CD4-positive, alpha-beta T cell treated with Interleukin-17A for 1 hour (primary cell): Measurements from ENCODE around the gene CCDC182.

Source experiments
- DNase-seq: peaks from one replicate; pipeline ENCODE4 v3.0.0-alpha.2; 2020

The CCDC182 gene

DNA sequence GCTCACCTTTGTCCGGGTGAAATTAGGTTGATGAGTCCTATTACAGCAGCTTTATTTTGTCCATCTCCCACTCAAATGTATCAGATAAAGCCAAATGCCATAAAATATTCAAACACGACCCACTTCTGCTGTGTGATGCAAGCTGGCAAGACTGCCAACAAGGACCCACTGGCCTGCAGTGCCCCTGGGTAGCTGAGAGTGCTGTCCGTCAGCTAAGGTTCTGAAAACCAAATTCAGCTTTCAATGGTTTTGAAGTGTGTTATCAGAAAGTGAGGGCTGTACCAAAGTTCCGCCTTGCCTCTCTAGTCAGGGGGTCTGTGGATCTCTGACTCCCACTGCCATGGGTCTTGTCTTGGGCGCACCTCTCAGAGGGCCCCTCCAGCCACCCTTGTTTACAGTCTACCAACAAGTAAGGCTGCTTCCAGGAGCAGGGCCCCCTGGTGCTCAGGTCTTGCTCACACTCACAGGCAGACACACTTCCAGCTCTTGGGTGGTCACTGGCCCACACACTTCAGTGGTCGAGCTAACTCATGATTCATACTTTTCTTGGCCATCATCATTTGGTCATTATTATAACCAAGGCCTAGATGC is 10.5 kb upstream of the CCDC182 start:
- no peak for DNase-seq

DNA sequence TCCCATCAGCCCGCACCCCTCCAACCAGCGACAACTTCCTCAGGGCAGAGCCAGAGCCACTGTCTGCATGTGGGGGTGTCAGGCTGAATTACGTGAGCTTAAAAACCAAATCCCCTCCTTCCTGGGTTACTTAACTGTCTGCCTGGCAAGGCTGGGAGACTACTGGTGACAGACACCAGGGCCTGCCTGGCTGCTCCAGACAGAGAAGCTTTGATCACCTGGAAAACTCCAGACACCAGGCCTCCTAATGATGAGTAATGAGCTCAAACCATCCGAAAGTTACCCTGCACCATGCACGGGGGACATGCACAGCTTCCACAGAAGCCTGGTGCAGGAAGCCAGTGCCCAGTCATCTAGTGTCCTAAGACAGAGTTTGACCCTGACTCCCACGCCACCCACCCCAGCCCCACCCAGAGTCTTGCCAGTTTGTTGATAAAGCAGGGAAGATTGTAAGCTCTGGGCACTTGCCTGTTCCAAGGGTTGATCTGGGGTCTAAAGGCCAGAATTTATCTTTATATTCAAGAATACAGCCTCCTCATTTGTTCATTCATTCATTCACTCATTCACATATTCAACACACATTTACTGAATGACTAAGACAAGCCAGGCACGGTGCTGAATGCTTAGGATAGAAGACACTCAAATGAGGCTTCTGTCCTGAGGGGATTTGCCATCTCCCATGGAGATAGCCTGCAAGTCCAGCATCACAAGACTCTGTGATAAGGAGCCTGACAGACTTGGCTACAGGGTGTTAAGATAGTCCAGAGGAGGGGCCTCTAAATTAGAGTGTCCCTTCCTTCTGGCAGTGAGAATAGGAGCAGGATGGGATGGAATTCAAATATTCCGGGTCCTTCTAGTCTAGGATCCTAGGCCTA is 7.2 kb upstream of the CCDC182 start:
- DNase-seq, result no peak

DNA sequence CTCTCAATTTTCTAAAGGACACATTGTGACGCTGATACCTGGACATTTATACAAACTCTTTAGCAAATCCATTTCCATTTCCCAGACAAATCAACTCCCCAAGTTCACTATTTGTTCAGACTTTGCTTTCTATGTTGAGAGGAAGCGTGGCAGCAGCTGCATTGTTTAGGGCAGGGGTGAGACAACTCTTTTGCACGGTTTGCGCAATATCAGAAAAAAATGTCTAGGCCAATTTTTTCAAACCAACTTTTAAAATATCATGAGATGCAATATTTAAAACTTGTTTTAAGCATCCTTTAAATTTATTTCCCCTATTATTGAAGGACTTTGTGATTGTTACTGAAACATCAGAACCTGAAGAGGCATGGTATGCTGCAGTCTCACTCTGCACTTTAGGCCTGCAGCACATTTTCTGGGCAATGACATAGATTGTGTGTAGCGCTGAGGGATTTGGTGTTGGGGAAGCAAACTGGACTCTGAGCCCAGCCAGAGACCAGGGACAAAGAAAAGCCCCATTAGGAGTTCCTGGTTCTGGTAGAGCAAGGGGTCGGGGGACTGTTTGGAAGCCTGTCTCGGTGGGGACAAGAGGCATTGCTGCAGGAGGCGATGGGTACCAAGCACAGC is 6.4 kb upstream of the CCDC182 start:
- DNase-seq, result no peak

DNA sequence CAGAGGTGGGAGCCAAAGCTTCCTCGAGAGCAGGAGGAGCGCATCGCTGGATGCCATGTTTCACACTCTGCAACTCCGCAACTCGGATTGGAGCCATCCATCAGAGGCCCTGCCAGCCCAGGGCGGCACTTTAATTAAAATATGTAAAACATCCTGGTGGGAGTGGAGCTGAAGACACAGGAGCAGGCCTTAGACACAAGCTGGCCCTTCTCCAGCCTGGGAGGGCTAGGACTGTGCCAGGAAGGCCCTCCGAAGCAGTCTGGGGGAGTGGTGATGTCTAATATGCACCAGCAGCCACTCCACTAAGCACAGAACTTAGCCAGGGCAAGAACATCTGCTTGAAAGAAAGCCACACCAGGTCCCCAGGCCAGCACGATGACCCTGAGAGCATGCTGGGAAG is 5.8 kb upstream of the CCDC182 start:
- no peak for DNase-seq

DNA sequence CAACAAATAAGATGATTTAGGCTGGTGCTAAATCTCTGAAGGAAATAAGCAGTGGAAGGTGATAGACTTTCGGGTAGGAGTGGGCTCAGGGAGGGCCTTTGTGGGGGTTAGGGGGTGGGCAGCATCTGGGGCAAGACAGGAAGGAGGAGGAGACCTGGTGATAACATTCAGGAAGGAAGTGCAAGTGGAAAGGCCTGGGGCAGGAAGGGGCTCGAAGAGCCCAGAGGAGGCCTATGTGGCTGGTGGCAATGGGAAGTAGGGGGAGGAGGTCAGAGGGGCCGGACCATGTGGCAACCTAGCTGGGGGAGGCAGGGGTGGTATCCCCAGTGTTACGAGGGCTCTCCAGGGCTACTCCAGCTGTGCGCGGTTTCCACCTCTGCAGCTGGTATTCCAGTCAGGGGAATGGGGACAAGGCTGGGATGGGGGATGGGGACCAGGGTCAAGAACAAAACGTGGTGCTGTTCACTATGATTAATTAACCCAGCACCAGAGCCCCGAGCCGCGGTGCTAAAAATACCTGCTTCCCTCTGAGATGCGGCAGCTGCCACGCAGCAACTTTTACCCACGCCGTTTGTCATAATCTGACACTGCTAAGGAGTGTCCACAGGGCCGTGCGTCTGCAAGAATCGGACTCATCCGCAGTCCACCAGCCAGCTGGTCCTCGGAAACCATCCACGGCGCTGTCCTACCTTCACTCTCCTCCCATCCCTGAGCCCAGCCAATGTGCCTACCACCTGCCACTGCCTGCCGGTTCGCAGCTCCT is 5.2 kb upstream of the CCDC182 start:
- DNase-seq, result no peak

DNA sequence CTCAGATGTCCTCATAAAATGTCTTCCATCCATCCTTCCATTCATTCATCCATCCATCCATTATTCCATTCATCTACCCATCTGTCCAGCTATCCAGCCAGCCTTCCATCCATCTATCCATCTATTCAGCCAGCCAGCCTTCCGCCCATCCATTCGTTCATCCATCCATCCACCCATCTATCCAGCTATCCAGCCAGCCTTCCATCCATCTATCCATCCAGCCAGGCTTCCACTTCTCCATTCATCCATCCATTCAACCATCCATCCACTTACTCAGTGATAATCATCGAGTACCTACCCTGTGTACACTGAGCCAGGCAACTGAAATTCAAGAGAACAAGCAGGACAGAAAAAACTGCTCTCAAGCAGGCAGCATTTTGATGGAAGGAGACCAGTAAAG is 4.6 kb upstream of the CCDC182 start:
- no peak for DNase-seq

DNA sequence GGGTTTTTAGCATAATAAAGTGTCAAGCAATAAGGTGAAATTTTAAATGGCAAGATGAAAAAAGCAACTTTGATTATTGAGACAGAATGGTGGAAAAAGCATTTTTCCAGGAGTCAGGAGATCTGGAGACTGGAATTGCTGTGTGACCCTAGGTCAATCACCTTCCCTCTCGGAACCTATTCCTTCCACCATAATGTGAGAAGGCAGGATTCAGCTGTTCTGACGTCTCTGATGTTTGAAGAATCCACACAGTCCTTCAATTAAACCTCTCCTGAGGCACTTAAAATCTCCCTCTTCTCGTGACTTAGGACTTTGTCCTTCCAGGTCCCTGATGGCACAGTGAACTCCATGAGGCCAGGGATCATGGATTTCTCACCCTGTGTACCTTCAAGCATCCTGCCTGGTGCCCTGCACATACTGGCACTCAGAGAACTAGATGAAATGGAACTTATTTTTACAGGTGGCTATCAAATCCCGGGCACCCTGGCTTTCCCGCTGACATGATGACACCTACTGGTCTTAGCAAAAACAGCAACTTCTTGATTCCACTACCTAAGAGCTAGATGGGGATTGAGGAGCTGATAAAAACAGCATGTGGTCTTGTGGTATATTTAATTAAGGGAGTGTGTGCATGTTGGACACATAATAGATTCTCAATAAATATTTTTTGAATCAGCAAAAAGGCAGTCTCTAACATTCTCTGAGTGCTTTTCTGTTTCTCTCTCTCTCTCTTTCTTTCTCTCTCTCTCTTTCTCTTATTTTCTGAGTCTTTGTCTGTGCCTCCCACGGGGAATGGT is 2.3 kb upstream of the CCDC182 start:
- peak; percentile 66 for DNase-seq

DNA sequence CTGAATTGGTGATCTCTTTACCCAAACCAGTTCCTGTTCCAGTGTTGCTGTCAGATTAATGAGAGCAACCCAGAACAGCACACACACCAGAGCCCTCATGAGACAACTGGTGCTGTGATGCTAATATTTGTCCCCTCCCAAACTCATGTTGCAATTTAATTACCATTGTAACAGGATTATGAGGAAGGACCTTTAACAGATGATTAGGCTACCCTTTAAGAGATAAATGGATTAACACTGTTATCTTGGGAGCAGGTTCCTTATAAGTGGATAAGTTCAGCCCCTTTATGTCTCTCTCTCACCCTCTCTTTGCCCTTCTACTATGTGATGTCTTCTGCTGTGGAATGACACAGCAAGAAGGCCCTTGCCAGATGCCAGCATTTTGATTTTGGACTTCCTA is 1.1 kb upstream of the CCDC182 start:
- no peak for DNase-seq

DNA sequence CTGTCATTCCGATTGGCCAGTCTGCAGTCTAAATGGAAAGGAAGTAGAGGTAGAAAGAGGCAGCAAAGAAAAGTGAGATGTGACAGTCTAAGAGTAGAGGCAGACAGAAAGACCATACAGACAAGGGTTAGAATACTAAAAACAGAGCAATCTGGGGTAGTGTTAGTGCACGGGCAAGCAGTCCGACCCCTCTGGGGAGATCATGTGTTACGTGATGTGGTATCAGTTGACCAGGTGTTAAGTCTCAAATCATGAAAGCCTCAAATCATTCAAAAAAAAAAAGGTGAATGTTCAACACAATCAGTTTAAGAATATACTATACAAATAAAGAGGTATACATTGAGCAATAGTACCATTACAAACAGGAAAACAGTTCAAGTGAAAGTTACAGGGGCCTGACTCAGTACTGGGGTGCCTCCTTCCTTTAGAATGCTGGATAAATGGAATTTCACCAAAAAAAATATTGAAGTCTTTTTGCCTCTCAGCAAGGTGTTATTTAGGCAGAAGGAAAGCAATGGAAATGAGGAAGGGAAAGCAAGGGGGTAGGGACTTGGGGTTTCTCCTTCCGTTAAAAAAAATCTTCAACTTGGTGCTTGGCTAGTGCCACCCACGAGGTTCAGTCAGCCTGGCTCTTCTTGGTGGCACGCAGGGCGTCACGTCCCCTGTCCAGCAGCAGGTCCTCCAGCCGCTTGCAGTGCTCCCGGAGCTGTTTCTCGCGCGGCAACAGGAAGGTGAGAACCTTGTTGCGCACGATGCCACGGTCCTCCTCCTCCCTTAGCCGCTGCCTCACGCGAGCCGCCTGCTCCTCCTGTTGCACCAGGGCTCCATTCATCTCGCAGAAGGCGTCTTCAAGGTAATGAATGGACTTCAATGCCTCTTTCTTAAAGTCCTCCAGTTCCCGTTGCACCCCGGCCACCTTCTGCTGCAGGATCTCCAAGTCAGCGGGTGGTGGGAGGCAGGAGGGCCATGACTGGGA is 616 bp downstream of the CCDC182 start:
- DNase-seq, result no peak

DNA sequence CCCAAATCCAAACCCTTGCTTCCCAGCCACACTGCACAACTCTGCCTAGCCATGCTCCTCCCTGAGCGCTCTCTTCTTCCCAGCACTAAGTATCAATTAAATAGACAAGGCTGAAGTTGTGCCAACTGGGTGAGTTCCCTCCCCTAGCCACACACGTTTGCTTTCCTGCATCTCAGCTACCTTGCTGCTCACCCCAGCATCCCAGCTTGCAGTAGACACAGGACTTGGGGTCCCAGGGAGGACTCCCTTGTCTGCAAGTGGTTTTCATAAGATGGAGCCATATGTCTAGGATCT is 4.9 kb downstream of the CCDC182 start:
- DNase-seq, result no peak

DNA sequence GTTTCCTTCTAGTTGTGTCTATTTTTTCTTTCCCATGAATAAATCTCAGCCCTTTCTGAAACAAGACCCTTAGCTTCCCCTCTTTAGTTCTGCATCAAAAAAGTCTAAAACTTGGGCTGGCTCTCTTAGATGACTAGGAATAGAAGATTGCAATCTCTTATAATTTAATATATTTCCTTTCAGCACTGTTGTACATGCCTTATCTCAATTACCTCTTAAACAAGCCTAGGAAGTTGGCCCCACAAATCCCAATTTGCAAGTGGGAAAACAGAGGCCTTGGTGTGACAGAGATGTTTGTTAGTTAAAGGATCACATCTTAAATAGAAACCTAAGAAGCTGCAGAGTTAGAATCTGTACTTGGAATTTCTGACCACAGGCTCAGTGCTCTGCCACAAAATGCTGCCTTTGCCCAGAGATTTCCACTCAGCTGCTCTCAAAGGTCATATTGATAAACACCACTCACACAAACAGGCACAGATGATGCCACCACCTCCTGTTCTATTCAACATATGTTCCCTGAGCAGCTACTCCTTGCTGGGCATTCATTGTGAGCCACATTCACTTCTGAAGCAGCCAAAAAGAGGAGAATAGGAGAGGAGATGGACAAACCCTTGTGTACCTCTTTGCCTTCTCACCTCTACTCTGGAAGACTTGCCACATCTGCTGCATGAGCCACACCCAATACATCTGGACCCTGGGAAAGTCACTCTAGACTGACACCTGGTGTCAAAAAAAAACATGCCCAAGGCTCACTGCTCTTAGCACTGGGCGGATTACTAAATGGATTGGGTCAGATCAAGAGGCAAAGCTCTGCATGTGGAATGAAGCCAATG is 5.5 kb downstream of the CCDC182 start:
- peak; percentile 25 for DNase-seq

DNA sequence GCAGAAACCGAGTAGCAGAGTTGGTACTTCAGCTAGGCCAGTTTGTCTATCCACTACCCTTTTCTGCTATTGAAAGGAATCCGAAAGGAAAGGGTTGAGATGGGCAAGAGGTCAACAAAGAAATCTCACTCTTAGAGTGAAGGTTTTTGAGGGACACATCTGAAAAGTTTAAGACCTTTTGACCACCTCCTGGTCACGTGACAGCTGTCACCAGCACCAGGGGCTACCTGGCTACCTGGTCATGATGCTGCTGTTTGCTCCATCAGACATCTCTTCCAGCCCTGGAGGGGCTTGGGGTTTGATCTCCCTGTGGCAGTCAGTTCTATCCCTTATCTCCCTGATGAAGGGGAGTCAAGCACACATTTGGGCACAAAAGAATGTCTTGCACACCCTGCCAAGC is 7.6 kb downstream of the CCDC182 start:
- DNase-seq, result no peak

DNA sequence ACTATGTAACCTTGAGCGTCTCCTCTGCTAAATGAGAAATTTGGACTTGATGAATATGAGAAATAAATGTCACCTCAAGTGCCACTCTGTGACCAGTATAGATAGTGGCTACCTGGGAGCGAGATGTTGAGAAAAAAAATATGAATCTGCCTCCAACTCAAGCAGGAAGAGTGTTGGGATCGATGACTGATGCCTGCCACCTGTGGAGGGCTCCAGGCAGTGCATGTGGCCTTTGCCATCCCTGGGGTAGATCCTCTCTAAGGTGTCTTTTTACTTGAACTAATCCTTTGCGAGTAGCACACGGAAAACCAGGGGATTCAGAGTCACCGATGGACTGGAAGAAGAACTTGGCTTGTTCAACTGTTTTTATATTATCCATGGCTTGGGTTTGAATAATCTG is 9.4 kb downstream of the CCDC182 start:
- DNase-seq, result no peak

DNA sequence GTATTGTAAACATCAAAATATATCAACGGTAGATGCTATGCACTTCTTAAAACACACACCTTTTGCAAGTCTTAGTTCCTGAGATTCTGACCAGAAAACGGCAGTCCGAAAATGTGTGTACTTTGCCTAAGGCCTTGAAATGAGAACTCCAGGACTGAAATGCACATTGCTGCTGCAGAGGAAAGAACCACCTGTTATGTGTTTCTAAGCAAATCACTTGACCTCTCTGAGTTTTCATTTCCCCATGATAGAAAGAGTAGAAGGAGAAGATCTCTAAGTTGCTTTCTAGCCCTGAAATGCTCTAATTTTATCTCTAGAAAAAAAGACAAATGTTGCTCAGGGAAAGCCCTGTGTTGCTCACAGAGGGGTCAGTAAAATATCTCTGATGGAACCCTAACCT is 9.9 kb downstream of the CCDC182 start:
- no peak for DNase-seq

DNA sequence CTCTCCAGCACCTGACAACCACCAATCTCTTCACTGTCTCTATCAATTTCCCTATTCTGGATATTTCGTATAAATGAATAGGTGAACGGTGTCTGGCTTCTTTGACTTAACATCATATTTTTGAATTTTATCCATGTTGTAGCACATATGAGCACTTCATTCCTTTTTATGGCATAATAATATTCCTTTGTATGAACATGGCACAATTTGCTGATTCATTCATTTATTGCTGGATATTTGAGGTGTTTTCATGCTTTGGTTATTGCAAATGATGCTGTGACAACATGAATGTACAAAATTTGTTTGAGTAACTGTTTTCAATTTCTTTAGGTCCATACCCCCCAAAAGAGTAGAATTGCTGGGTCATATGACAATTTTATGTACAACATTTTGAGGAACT is 12.0 kb downstream of the CCDC182 start:
- DNase-seq, result no peak

DNA sequence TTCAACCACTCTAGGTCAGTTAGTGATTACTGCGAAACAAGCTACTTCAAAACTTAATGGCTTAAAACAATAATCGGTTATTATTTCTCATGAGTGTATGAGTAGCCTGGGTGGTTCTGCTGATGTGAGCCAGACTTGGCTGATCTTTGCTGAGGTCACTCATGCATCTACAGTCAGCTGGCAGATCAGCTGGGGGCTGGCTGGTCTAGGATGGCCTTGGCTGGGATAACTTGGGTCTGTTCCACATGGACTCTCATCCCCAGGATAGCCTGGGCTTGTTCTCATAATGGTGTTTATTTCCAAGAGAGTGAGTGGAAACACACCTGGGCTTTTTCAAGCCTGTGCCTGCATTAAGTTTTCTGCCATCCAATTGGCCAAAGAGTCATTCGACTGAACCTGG is 13.0 kb downstream of the CCDC182 start:
- no peak for DNase-seq

DNA sequence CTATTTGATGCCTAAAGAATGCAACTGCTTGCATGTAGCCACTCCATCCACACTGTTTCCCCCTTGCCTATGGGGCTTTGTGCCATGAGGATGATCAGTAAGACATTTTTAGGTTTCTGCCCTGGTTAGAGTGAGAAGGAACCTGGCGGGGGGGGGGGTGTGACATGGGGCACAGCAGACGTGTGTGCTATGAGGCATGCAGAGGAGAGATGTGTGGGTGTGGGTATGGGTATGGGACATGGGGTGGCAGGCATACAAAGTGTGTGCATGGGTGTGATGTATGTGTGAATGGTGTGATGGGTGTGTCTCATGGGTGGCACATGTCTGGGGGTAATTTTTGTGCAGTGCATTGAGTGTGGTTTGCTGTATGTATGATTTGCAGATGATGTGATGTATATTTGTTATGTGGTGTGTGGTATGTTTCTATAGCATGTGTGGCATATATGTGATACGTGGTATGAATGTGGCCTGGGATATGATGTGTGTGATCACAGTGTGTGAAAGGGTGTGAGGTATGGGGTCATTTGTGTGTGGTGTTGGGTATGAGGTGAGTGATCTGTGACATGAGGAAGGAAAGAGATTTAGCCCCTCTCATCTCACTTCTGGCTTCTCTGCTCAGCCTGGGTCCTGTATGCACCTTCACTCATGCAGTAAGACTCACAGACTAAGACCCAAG is 14.9 kb downstream of the CCDC182 start:
- no peak for DNase-seq

DNA sequence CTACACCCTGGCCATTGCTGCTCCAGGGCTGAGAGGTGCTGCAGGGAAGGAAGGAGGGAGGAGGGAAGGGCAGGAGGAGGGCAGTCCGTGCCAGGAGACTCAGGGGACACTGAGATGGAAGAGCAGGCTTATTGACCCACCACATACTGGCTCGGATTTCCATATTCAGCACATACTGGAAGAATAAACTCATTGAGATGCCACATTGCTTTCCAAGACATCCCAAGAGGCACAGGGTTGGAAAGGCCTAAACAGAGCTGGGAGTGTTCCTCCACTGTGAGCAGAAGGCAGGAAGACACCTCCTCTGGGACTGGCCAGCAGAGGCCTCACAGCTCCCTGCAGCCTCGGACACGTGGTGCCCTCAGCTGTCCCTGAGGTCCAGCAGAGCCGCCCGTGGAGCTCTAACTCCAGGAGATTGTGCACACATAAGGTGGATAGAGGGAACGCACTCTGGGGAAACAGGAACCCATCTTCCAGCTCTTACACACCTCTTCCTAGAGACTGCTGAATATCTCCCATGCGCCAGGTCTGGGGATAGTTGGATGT is 17.4 kb downstream of the CCDC182 start:
- no peak for DNase-seq

DNA sequence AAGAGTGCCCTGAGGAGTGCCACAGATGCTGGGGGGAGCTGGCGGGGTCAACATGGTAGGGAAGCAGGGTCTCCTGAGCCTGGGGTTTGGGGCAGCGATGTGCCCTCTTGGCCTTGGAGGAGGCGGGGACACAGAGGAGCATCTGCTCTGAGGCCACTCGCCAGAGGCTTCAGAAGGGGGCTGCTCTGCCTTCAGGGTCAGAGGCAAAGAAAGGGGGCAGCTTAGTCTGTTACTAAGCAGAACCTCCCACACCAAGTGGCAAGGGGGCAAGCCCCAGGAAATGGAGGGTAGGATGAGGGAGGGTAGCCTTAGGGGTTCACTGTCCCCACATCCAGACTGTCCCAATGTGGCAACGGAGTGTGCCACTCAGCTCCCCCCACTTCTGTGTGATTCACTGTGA is 18.3 kb downstream of the CCDC182 start:
- DNase-seq, result no peak
